DMS114 treated with DMSO at 0.1 percent for 48 hours (cell line): ENCODE data around the gene TMEM185A.
"Not testable (repeated sequence)": the region's sequence is repeated elsewhere in the genome, so short reads cannot be mapped to it uniquely, and the experiment has no call there.

Experiments used
- DNase-seq: peaks from one replicate; lab custom pipeline; 2025; ENCODE audit not compliant: unreplicated experiment; lab: John Stamatoyannopoulos, UW

The TMEM185A gene

GRCh38 chrX:149626829-149627228 is 4.8 kb downstream of the TMEM185A start:
- not testable (repeated sequence) for DNase-seq

- DNase-seq = not testable (repeated sequence)
These were observed 11.9 kb downstream of the TMEM185A start for GRCh38 chrX:149619662-149620061.

- DNase-seq = no peak
These were observed 12.7 kb downstream of the TMEM185A start for GRCh38 chrX:149618871-149619270.

- DNase-seq = no peak
These were observed 19.9 kb downstream of the TMEM185A start for GRCh38 chrX:149611623-149612175.

GRCh38 chrX:149610511-149610910 is 21.1 kb downstream of the TMEM185A start:
- no peak for DNase-seq

- no peak for DNase-seq
These were observed 23.9 kb downstream of the TMEM185A start for GRCh38 chrX:149607699-149608098.

- DNase-seq = not testable (repeated sequence)
These were observed 26.2 kb downstream of the TMEM185A start for GRCh38 chrX:149605248-149605885.

- DNase-seq = not testable (repeated sequence)
These were observed 33.0 kb downstream of the TMEM185A start for GRCh38 chrX:149598603-149599002.

- DNase-seq = not testable (repeated sequence)
These were observed 35.6 kb downstream of the TMEM185A start for GRCh38 chrX:149595943-149596342.

- not testable (repeated sequence) for DNase-seq
These were observed 36.4 kb downstream of the TMEM185A start, which contains the start of gene HSFX2 for GRCh38 chrX:149595214-149595613. TSS of gene HSFX2 (minus strand) at chrX:149595314. CDS start at chrX:149594700, 614 bp downstream.

- not testable (repeated sequence) for DNase-seq
These were observed 40.6 kb downstream of the TMEM185A start for GRCh38 chrX:149590993-149591392.

- DNase-seq = not testable (repeated sequence)
These were observed 44.2 kb downstream of the TMEM185A start, which contains the start of gene MAGEA9B for GRCh38 chrX:149587359-149587758. TSS of gene MAGEA9B (minus strand) at chrX:149587459. CDS start at chrX:149583179, 4,280 bp downstream.

GRCh38 chrX:149585631-149586030 is 46.0 kb downstream of the TMEM185A start:
- not testable (repeated sequence) for DNase-seq

- DNase-seq = not testable (repeated sequence)
These were observed 58.1 kb downstream of the TMEM185A start for GRCh38 chrX:149573456-149573855.

GRCh38 chrX:149572743-149573142 is 58.8 kb downstream of the TMEM185A start:
- no peak for DNase-seq

- DNase-seq = no peak
These were observed 59.8 kb downstream of the TMEM185A start for GRCh38 chrX:149571770-149572169.

- DNase-seq = no peak
These were observed 60.9 kb downstream of the TMEM185A start for GRCh38 chrX:149570668-149571067.

GRCh38 chrX:149569770-149570169 is 61.8 kb downstream of the TMEM185A start:
- DNase-seq = no peak

- DNase-seq = no peak
These were observed 62.8 kb downstream of the TMEM185A start for GRCh38 chrX:149568701-149569296.

GRCh38 chrX:149567621-149568417 is 63.8 kb downstream of the TMEM185A start:
- no peak for DNase-seq

GRCh38 chrX:149563359-149563758 is 68.2 kb downstream of the TMEM185A start:
- no peak for DNase-seq
